OCI-LY1 (cell line): ENCODE measurements around the gene NEB.

Experiments
- H2AFZ ChIP-seq: fragments of 200-600 bp; sonication (generic), shearing (Covaris generic); 2 replicates; pipeline ENCODE4 v1.6.0; 2014; ENCODE audit warnings: antibody characterized with exemption, mild to moderate bottlenecking, low read length
- H3F3A ChIP-seq: fragments of 200-600 bp; sonication (generic), shearing (Covaris generic); 2 replicates; pipeline ENCODE4 v1.6.0; 2014; ENCODE audit warnings: mild to moderate bottlenecking, antibody characterized with exemption, low read length, moderate library complexity; ENCODE audit not compliant: insufficient read depth
- H3K27ac ChIP-seq: fragments of 200-600 bp; sonication (generic); 2 replicates; pipeline ENCODE4 v1.5.1; 2014; ENCODE audit warnings: low read length, mixed run types, mild to moderate bottlenecking, low read depth; ENCODE audit not compliant: poor library complexity, severe bottlenecking
- H3K27me3 ChIP-seq: fragments of 200-600 bp; sonication (generic); 2 replicates; pipeline ENCODE4 v1.6.0; 2014; ENCODE audit warnings: antibody characterized with exemption, mild to moderate bottlenecking, low read length, moderate library complexity; ENCODE audit not compliant: insufficient read depth
- H3K36me3 ChIP-seq: fragments of 200-600 bp; sonication (generic); 2 replicates; pipeline ENCODE4 v1.6.1; 2014; ENCODE audit warnings: mild to moderate bottlenecking, antibody characterized with exemption, low read length, moderate library complexity, mixed read lengths; ENCODE audit not compliant: insufficient read depth
- H3K4me1 ChIP-seq: fragments of 200-600 bp; sonication (generic); 2 replicates; pipeline ENCODE4 v1.5.1; 2014; ENCODE audit warnings: mild to moderate bottlenecking, low read length, moderate library complexity; ENCODE audit not compliant: insufficient read depth, severe bottlenecking
- H3K4me2 ChIP-seq: fragments of 200-600 bp; sonication (generic), shearing (Covaris generic); 2 replicates; pipeline ENCODE4 v1.6.1; 2014; ENCODE audit warnings: low read length
- H3K4me3 ChIP-seq: fragments of 200-600 bp; sonication (generic); 2 replicates; pipeline ENCODE4 v1.5.1; 2014; ENCODE audit warnings: low read length, low read depth, mild to moderate bottlenecking, mixed read lengths; ENCODE audit not compliant: poor library complexity, severe bottlenecking
- H3K79me2 ChIP-seq: fragments of 200-600 bp; shearing (Covaris generic); 2 replicates; pipeline ENCODE4 v1.6.1; 2016; ENCODE audit warnings: mixed run types, low read length, mixed read lengths; ENCODE audit not compliant: insufficient read depth
- H3K9ac ChIP-seq: fragments of 200-600 bp; sonication (generic), shearing (Covaris generic); 2 replicates; pipeline ENCODE4 v1.6.1; 2014; ENCODE audit warnings: mild to moderate bottlenecking, low read length, mixed read lengths
- H3K9me2 ChIP-seq: fragments of 200-600 bp; sonication (generic), shearing (Covaris generic); 2 replicates; pipeline ENCODE4 v1.6.1; 2014; ENCODE audit warnings: low read depth, mild to moderate bottlenecking, low read length, mixed read lengths
- H3K9me3 ChIP-seq: fragments of 200-600 bp; shearing (Covaris generic); 2 replicates; pipeline ENCODE4 v1.6.1; 2014; ENCODE audit warnings: low read length, mixed read lengths
- H4K20me1 ChIP-seq: fragments of 200-600 bp; sonication (generic), shearing (Covaris generic); 2 replicates; pipeline ENCODE4 v1.6.0; 2016; ENCODE audit warnings: mild to moderate bottlenecking, low read length; ENCODE audit not compliant: insufficient read depth
- CTCF ChIP-seq: fragments of 200-600 bp; sonication (generic), shearing (Covaris generic); IDR thresholded peaks from 2 replicates; pipeline ENCODE4 v1.5.1; 2017; ENCODE audit warnings: mild to moderate bottlenecking, antibody characterized with exemption, low read length, moderate library complexity, mixed read lengths
- EZH2 ChIP-seq: fragments of 200-600 bp; sonication (generic), shearing (Covaris generic); IDR thresholded peaks from 2 replicates; pipeline ENCODE4 v1.8.0; 2017; ENCODE audit warnings: borderline replicate concordance, mixed run types, mild to moderate bottlenecking, antibody characterized with exemption, low read length, moderate library complexity, mixed read lengths

NEB gene

GRCh38 chr2:151654891-151655290 lies 79.4 kb downstream of the NEB start:
- Histone ChIP-seq H3K9me2 (no peaks in the 10 kb centered on the region), H3K36me3 (no peaks in the 10 kb centered on the region), H3K27me3 (no peaks in the 10 kb centered on the region), H4K20me1 (no peaks in the 10 kb centered on the region), H3K27ac (no peak overlapping the region), H3K79me2 (no peaks in the 10 kb centered on the region), H3K4me1 (no peaks in the 10 kb centered on the region), H3K4me3 (no peak overlapping the region), H3F3A (no peaks in the 10 kb centered on the region), H3K9ac (no peak overlapping the region), H3K4me2 (no peak overlapping the region), H2AFZ (no peak overlapping the region), H3K9me3 (no peaks in the 10 kb centered on the region)
- no peak for TF ChIP-seq CTCF
- no peak for TF ChIP-seq EZH2

DNA sequence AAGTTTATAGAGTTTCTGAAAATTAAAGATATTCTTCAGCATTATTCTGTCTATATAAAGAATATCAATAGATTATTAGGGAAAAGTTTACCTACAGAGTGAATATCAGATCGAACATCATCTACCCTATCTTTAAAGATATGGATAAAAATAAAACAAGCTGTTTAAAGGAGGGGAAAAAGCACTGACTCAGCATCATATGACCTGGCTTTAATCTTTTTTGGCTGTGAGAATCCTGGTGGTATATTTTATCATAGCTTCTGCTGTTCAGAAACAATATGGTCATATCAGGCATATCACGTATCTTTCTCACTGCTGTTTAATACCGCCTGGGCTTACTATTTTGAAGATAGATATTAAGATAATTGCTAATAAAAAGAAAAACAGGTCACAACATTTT lies 80.2 kb downstream of the NEB start:
- no peaks in the 10 kb centered on the region for H3K27me3 ChIP-seq
- no peaks in the 10 kb centered on the region for H3K36me3 ChIP-seq
- no peaks in the 10 kb centered on the region for H4K20me1 ChIP-seq
- no peaks in the 10 kb centered on the region for H3K4me1 ChIP-seq
- H3F3A ChIP-seq = no peaks in the 10 kb centered on the region
- TF ChIP-seq EZH2 (no peak), CTCF (no peak)
- H3K27ac ChIP-seq = no peak overlapping the region
- H3K79me2 ChIP-seq = no peaks in the 10 kb centered on the region
- no peaks in the 10 kb centered on the region for H3K9me3 ChIP-seq
- no peaks in the 10 kb centered on the region for H3K9me2 ChIP-seq
- no peak overlapping the region for H2AFZ ChIP-seq
- H3K4me2 ChIP-seq = no peak overlapping the region
- H3K9ac ChIP-seq = no peak overlapping the region
- H3K4me3 ChIP-seq = no peak overlapping the region

DNA sequence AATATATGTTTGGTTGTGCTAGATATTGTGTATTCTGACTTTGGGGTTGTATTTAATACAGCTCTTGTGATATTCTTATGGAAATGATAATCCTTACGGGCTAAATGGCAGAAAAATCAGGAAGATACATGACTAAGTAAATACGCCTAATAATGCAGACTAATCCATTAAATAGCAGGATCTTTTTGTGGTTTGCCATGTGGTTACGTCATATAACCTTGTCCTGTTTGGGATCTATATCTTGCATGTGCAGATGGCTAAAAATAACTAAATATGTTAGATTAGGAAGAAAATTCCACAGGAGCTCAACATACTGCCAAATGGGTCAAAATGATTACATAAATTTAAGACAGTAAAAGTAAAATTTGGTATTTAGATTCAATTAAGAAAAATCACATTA lies 83.0 kb downstream of the NEB start:
- Histone ChIP-seq H3K36me3 (no peaks in the 10 kb centered on the region), H3K4me3 (no peak overlapping the region), H3K4me1 (no peaks in the 10 kb centered on the region), H3K79me2 (no peaks in the 10 kb centered on the region), H3K4me2 (no peak overlapping the region), H3K9me2 (no peaks in the 10 kb centered on the region), H3K9ac (no peak overlapping the region), H3K27me3 (no peaks in the 10 kb centered on the region), H3K27ac (no peak overlapping the region), H3K9me3 (no peaks in the 10 kb centered on the region), H3F3A (no peaks in the 10 kb centered on the region), H2AFZ (no peak overlapping the region), H4K20me1 (no peaks in the 10 kb centered on the region)
- TF ChIP-seq EZH2 = no peak

DNA sequence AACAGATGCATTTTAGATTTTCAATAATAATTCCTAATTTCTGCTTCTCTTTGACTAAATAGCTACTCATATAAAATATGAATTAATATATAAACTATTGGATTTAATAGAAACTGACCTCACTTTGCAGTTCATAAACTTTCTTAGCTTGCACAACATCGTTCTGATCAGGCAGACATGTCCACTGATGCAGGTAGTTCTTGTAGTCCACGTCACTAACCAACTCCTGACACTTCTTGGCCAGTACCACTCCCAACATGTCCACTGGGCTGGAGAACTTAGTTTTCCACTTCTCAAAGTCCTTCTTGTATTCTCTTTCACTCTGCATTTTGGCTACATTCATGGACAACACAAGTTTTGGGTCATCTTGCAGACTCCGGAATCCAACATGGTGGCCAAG lies 83.8 kb downstream of the NEB start:
- no peaks in the 10 kb centered on the region for H3K36me3 ChIP-seq

More for the DNA sequence above, 83.8 kb downstream of the NEB start:
- no peaks in the 10 kb centered on the region for H3K79me2 ChIP-seq
- no peaks in the 10 kb centered on the region for H3K4me1 ChIP-seq
- no peak overlapping the region for H3K9ac ChIP-seq
- no peak overlapping the region for H3K27ac ChIP-seq
- TF ChIP-seq CTCF (no peak), EZH2 (no peak)
- no peaks in the 10 kb centered on the region for H3K27me3 ChIP-seq
- no peaks in the 10 kb centered on the region for H3F3A ChIP-seq
- no peak overlapping the region for H2AFZ ChIP-seq
- H3K4me2 ChIP-seq = no peak overlapping the region
- H3K9me3 ChIP-seq = no peaks in the 10 kb centered on the region
- H3K9me2 ChIP-seq = no peaks in the 10 kb centered on the region
- no peaks in the 10 kb centered on the region for H4K20me1 ChIP-seq
- no peak overlapping the region for H3K4me3 ChIP-seq
